OCI-LY1 (cell line): ENCODE results near the gene RAI2.

Source experiments
- H2AFZ ChIP-seq: fragments of 200-600 bp; sonication (generic), shearing (Covaris generic); 2 replicates; pipeline ENCODE4 v1.6.0; 2014; ENCODE audit warnings: antibody characterized with exemption, mild to moderate bottlenecking, low read length
- H3F3A ChIP-seq: fragments of 200-600 bp; sonication (generic), shearing (Covaris generic); 2 replicates; pipeline ENCODE4 v1.6.0; 2014; ENCODE audit warnings: mild to moderate bottlenecking, antibody characterized with exemption, low read length, moderate library complexity; ENCODE audit not compliant: insufficient read depth
- H3K27ac ChIP-seq: fragments of 200-600 bp; sonication (generic); 2 replicates; pipeline ENCODE4 v1.5.1; 2014; ENCODE audit warnings: low read length, mixed run types, mild to moderate bottlenecking, low read depth; ENCODE audit not compliant: poor library complexity, severe bottlenecking
- H3K27me3 ChIP-seq: fragments of 200-600 bp; sonication (generic); 2 replicates; pipeline ENCODE4 v1.6.0; 2014; ENCODE audit warnings: antibody characterized with exemption, mild to moderate bottlenecking, low read length, moderate library complexity; ENCODE audit not compliant: insufficient read depth
- H3K36me3 ChIP-seq: fragments of 200-600 bp; sonication (generic); 2 replicates; pipeline ENCODE4 v1.6.1; 2014; ENCODE audit warnings: mild to moderate bottlenecking, antibody characterized with exemption, low read length, moderate library complexity, mixed read lengths; ENCODE audit not compliant: insufficient read depth
- H3K4me1 ChIP-seq: fragments of 200-600 bp; sonication (generic); 2 replicates; pipeline ENCODE4 v1.5.1; 2014; ENCODE audit warnings: mild to moderate bottlenecking, low read length, moderate library complexity; ENCODE audit not compliant: insufficient read depth, severe bottlenecking
- H3K4me2 ChIP-seq: fragments of 200-600 bp; sonication (generic), shearing (Covaris generic); 2 replicates; pipeline ENCODE4 v1.6.1; 2014; ENCODE audit warnings: low read length
- H3K4me3 ChIP-seq: fragments of 200-600 bp; sonication (generic); 2 replicates; pipeline ENCODE4 v1.5.1; 2014; ENCODE audit warnings: low read length, low read depth, mild to moderate bottlenecking, mixed read lengths; ENCODE audit not compliant: poor library complexity, severe bottlenecking
- H3K79me2 ChIP-seq: fragments of 200-600 bp; shearing (Covaris generic); 2 replicates; pipeline ENCODE4 v1.6.1; 2016; ENCODE audit warnings: mixed run types, low read length, mixed read lengths; ENCODE audit not compliant: insufficient read depth
- H3K9ac ChIP-seq: fragments of 200-600 bp; sonication (generic), shearing (Covaris generic); 2 replicates; pipeline ENCODE4 v1.6.1; 2014; ENCODE audit warnings: mild to moderate bottlenecking, low read length, mixed read lengths
- H3K9me2 ChIP-seq: fragments of 200-600 bp; sonication (generic), shearing (Covaris generic); 2 replicates; pipeline ENCODE4 v1.6.1; 2014; ENCODE audit warnings: low read depth, mild to moderate bottlenecking, low read length, mixed read lengths
- H3K9me3 ChIP-seq: fragments of 200-600 bp; shearing (Covaris generic); 2 replicates; pipeline ENCODE4 v1.6.1; 2014; ENCODE audit warnings: low read length, mixed read lengths
- H4K20me1 ChIP-seq: fragments of 200-600 bp; sonication (generic), shearing (Covaris generic); 2 replicates; pipeline ENCODE4 v1.6.0; 2016; ENCODE audit warnings: mild to moderate bottlenecking, low read length; ENCODE audit not compliant: insufficient read depth
- CTCF ChIP-seq: fragments of 200-600 bp; sonication (generic), shearing (Covaris generic); IDR thresholded peaks from 2 replicates; pipeline ENCODE4 v1.5.1; 2017; ENCODE audit warnings: mild to moderate bottlenecking, antibody characterized with exemption, low read length, moderate library complexity, mixed read lengths
- EZH2 ChIP-seq: fragments of 200-600 bp; sonication (generic), shearing (Covaris generic); IDR thresholded peaks from 2 replicates; pipeline ENCODE4 v1.8.0; 2017; ENCODE audit warnings: borderline replicate concordance, mixed run types, mild to moderate bottlenecking, antibody characterized with exemption, low read length, moderate library complexity, mixed read lengths

Gene RAI2

DNA sequence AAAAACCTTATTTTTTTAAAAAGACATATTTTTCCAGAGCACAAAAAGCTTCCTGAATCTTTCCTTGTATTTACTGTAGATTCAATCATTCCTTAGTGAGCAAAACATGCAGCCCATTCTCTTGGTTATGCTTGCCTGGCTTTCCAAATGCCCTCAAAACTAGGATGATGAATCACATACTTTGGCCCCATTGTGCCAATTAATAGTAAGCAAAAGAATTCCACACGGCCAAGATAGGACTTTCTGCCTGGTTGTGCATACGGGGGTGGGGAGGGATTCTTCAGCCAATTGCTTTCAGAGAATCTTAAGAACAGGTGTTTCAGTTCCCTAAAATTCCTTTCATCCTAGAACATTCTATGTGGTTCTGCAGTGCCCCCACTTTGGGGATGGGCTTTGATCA lies 7.0 kb downstream of the RAI2 start:
- H3K9ac ChIP-seq: no peak overlapping the region
- no peaks in the 10 kb centered on the region for H3K79me2 ChIP-seq
- H3K4me2 ChIP-seq: no peak overlapping the region
- H4K20me1 ChIP-seq: no peaks in the 10 kb centered on the region
- no peak overlapping the region for H2AFZ ChIP-seq
- H3K27ac ChIP-seq: no peak overlapping the region
- H3K4me1 ChIP-seq: no peaks in the 10 kb centered on the region
- no peaks in the 10 kb centered on the region for H3F3A ChIP-seq
- TF ChIP-seq CTCF (no peak), EZH2 (no peak)
- H3K4me3 ChIP-seq: no peak overlapping the region
- H3K9me3 ChIP-seq: no peaks in the 10 kb centered on the region
- no peaks in the 10 kb centered on the region for H3K27me3 ChIP-seq
- H3K36me3 ChIP-seq: no peaks in the 10 kb centered on the region
- no peaks in the 10 kb centered on the region for H3K9me2 ChIP-seq

DNA sequence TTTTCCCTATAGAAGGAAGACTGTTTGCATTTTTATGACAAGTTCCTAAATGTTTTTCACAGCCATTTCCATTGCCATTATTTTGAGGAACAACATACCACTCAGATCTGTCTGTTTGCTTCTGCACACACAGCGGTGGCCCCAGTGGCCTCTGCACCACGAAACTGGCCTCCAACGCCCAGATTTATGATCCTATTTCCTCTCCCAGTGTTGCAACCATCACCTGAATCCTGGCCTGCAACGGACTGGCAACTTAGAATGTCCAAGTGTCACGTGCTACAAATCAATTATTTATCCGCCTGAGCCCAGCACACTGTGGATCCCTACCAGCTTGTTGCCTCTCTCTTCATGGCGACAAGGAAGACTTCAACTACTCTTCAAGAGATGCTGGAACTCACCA lies 9.2 kb downstream of the RAI2 start:
- Histone ChIP-seq H3K9me3 (no peaks in the 10 kb centered on the region), H3F3A (no peaks in the 10 kb centered on the region), H3K79me2 (no peaks in the 10 kb centered on the region), H3K9ac (no peak overlapping the region), H3K4me3 (no peak overlapping the region), H3K4me2 (no peak overlapping the region), H4K20me1 (no peaks in the 10 kb centered on the region), H3K27me3 (no peaks in the 10 kb centered on the region), H3K36me3 (no peaks in the 10 kb centered on the region), H2AFZ (no peak overlapping the region), H3K27ac (no peak overlapping the region), H3K4me1 (no peaks in the 10 kb centered on the region), H3K9me2 (no peaks in the 10 kb centered on the region)
- no peak for TF ChIP-seq CTCF
- TF ChIP-seq EZH2: no peak

GRCh38 chrX:17848545-17849265 lies 12.4 kb downstream of the RAI2 start:
- Histone ChIP-seq H4K20me1 (no peaks in the 10 kb centered on the region), H3K27ac (no peak overlapping the region), H3K9ac (no peak overlapping the region), H2AFZ (no peak overlapping the region), H3K9me3 (no peaks in the 10 kb centered on the region), H3K9me2 (no peaks in the 10 kb centered on the region), H3K4me2 (no peak overlapping the region), H3K36me3 (no peaks in the 10 kb centered on the region), H3K79me2 (no peaks in the 10 kb centered on the region), H3F3A (no peaks in the 10 kb centered on the region), H3K4me3 (no peak overlapping the region), H3K4me1 (no peaks in the 10 kb centered on the region), H3K27me3 (no peaks in the 10 kb centered on the region)
- TF ChIP-seq CTCF: no peak
- no peak for TF ChIP-seq EZH2
